ENCODE data around the gene SPNS2. TPM values are rescaled to one million over a fixed set of nuclear protein-coding genes. Genes with fewer than 3 reads are reported as not detected.
A peak's percentile ranks its signal among the peaks of the same experiment; 100 is the strongest.

SPNS2 gene
- polyA plus RNA-seq, 1 of the 3 experiments (the other 2 are of a cell fraction): 0.08 TPM

GRCh38 chr17:4548721-4549531 is 50.2 kb downstream of the SPNS2 start:
- Histone ChIP-seq H3K4me3 (ENCODE audit: low read depth in 2 of 2, low read length in 1 of 2) (no peak overlapping the region), H3K79me2 (ENCODE audit: insufficient read depth) (peaks cover 18% of the 10 kb centered on the region), H2AFZ (ENCODE audit: low read depth) (no peak overlapping the region), H3K9me3 (no peaks in the 10 kb centered on the region), H3K27ac (ENCODE audit: low read depth in 2 of 2, low read length in 1 of 2) (no peak overlapping the region), H3K36me3 (replicated peaks in 1 of 2; ENCODE audit: control insufficient read depth in 1 of 2, insufficient read depth in 2 of 2, low read length in 1 of 2) (peaks cover 26 to 81% of the 10 kb centered on the region in 2 experiments), H3K9ac (no peak overlapping the region), H3K4me2 (no peak overlapping the region), H3K4me1 (ENCODE audit: control insufficient read depth in 1 of 2, insufficient read depth in 2 of 2, low read depth in 1 of 2, low read length in 1 of 2) (peaks cover 4 to 5% of the 10 kb centered on the region in 2 experiments; a peak in 1 of 4 replicates), H4K20me1 (ENCODE audit: insufficient read depth) (no peaks in the 10 kb centered on the region), H3K9me2 (no peaks in the 10 kb centered on the region), H3F3A (replicated peaks; ENCODE audit: insufficient read depth) (peaks cover under 1% of the 10 kb centered on the region), H3K27me3 (ENCODE audit: insufficient read depth) (no peaks in the 10 kb centered on the region)
- no peak for DNase-seq
- POLR2A ChIA-PET: interaction anchor here (0.8 to 1.5 kb wide), 2 partner anchors 11 to 15 kb away, joined by 3 to 5 read pairs; no protein-coding TSS in a partner anchor
- TF ChIP-seq GABPA (IDR thresholded peaks at IDR 0.05; ENCODE audit: low read depth): no peak
- no peak for TF ChIP-seq GATA2 (CRISPR knock-in tag; IDR thresholded peaks at IDR 0.05)
- peak; percentile 6; the same call in 1 of the 2 replicates for TF ChIP-seq NFIC (IDR thresholded peaks at IDR 0.05; ENCODE audit: borderline replicate concordance)
- TF ChIP-seq POLR2AphosphoS5 (IDR thresholded peaks at IDR 0.05; ENCODE audit: low read depth, low read length): no peak
- 87% methylated on average over 18 of the region's 24 CpGs for WGBS (ENCODE audit: low lambda C conversion rate)
- CTCF ChIA-PET: interaction anchor here (1.0 to 3.5 kb wide), 4 partner anchors 8 to 19 kb away, joined by 3 to 11 read pairs (median 4); no protein-coding TSS in a partner anchor

- ChIA-PET CTCF (interaction anchor here (0.8 to 3.5 kb wide), 6 partner anchors 9 to 128 kb away, joined by 3 to 11 read pairs (median 4); no protein-coding TSS in a partner anchor), POLR2A (interaction anchor here (0.8 kb wide), 1 partner anchor 16 kb away, joined by 3 read pairs; no protein-coding TSS in a partner anchor)
- H3K27me3 ChIP-seq (ENCODE audit: insufficient read depth): no peaks in the 10 kb centered on the region
- 90% methylated on average over 19 of the region's 25 CpGs for WGBS (ENCODE audit: low lambda C conversion rate)
- H3K4me3 ChIP-seq (ENCODE audit: low read depth in 2 of 2, low read length in 1 of 2): no peak overlapping the region
- peaks cover 29% of the 10 kb centered on the region for H3K79me2 ChIP-seq (ENCODE audit: insufficient read depth)
- no peak for DNase-seq
- H3K4me1 ChIP-seq (ENCODE audit: control insufficient read depth in 1 of 2, insufficient read depth in 2 of 2, low read depth in 1 of 2, low read length in 1 of 2): peaks cover 7 to 11% of the 10 kb centered on the region in 2 experiments; a peak in 1 of 4 replicates
- H3K9ac ChIP-seq: no peak overlapping the region
- no peak overlapping the region for H3K27ac ChIP-seq (ENCODE audit: low read depth in 2 of 2, low read length in 1 of 2)
- no peak overlapping the region for H3K4me2 ChIP-seq
- no peaks in the 10 kb centered on the region for H3K9me3 ChIP-seq
- peaks cover 26 to 76% of the 10 kb centered on the region in 2 experiments for H3K36me3 ChIP-seq (replicated peaks in 1 of 2; ENCODE audit: control insufficient read depth in 1 of 2, insufficient read depth in 2 of 2, low read length in 1 of 2)
- no peaks in the 10 kb centered on the region for H4K20me1 ChIP-seq (ENCODE audit: insufficient read depth)
- peaks cover 3% of the 10 kb centered on the region for H3F3A ChIP-seq (replicated peaks; ENCODE audit: insufficient read depth)
- no peaks in the 10 kb centered on the region for H3K9me2 ChIP-seq
- H2AFZ ChIP-seq (ENCODE audit: low read depth): no peak overlapping the region
- TF ChIP-seq SIN3A (IDR thresholded peaks at IDR 0.05; ENCODE audit: borderline replicate concordance, low read depth, low read length) (no peak), TCF12 (IDR thresholded peaks at IDR 0.05) (no peak), EP300 (IDR thresholded peaks at IDR 0.05; ENCODE audit: borderline replicate concordance in 1 of 2, low read depth in 1 of 2, low read length in 1 of 2) (no peak), EZH2phosphoT487 (IDR thresholded peaks at IDR 0.05; ENCODE audit: borderline replicate concordance, low read depth) (no peak), ELF1 (IDR thresholded peaks at IDR 0.05) (no peak), JUND (IDR thresholded peaks at IDR 0.05) (no peak), TAF1 (IDR thresholded peaks at IDR 0.05; ENCODE audit: borderline replicate concordance, low read depth, low read length) (no peak), FOSL2 (IDR thresholded peaks at IDR 0.05; ENCODE audit: borderline replicate concordance, low read depth) (no peak), ZBTB33 (IDR thresholded peaks at IDR 0.05; ENCODE audit: borderline replicate concordance, low read depth) (no peak), RXRA (IDR thresholded peaks at IDR 0.05; ENCODE audit: borderline replicate concordance, low read depth) (no peak), CTCF (IDR thresholded peaks at IDR 0.05) (no peak), NRF1 (IDR thresholded peaks at IDR 0.05; ENCODE audit: low read depth, low read length) (no peak), CHD2 (IDR thresholded peaks at IDR 0.05; ENCODE audit: low read length, partially characterized antibody) (no peak)
- TF ChIP-seq, protein P1, sequence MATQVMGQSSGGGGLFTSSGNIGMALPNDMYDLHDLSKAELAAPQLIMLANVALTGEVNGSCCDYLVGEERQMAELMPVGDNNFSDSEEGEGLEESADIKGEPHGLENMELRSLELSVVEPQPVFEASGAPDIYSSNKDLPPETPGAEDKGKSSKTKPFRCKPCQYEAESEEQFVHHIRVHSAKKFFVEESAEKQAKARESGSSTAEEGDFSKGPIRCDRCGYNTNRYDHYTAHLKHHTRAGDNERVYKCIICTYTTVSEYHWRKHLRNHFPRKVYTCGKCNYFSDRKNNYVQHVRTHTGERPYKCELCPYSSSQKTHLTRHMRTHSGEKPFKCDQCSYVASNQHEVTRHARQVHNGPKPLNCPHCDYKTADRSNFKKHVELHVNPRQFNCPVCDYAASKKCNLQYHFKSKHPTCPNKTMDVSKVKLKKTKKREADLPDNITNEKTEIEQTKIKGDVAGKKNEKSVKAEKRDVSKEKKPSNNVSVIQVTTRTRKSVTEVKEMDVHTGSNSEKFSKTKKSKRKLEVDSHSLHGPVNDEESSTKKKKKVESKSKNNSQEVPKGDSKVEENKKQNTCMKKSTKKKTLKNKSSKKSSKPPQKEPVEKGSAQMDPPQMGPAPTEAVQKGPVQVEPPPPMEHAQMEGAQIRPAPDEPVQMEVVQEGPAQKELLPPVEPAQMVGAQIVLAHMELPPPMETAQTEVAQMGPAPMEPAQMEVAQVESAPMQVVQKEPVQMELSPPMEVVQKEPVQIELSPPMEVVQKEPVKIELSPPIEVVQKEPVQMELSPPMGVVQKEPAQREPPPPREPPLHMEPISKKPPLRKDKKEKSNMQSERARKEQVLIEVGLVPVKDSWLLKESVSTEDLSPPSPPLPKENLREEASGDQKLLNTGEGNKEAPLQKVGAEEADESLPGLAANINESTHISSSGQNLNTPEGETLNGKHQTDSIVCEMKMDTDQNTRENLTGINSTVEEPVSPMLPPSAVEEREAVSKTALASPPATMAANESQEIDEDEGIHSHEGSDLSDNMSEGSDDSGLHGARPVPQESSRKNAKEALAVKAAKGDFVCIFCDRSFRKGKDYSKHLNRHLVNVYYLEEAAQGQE (IDR thresholded peaks at IDR 0.05; ENCODE audit: low read depth, low read length): no peak
Observed at GRCh38 chr17:4549781-4550533, 51.3 kb downstream of the SPNS2 start.

Data from SK-N-SH (cell line).